ENCODE results near the gene SLC1A3. TPM values are rescaled to one million over a fixed set of nuclear protein-coding genes. Genes with fewer than 3 reads are reported as not detected.

SLC1A3 gene
- total RNA-seq, 1 donor from 2014 or later, result 4.0 TPM

- Mint-ChIP-seq H3K4me3 (ENCODE audit: unreplicated experiment) (no peak overlapping the region), H3K27ac (ENCODE audit: unreplicated experiment) (peak overlapping the region; percentile 86)
These were observed 12.7 kb downstream of the SLC1A3 start for GRCh38 chr5:36619012-36619635.

GRCh38 chr5:36621985-36622384 is 15.6 kb downstream of the SLC1A3 start:
- Mint-ChIP-seq H3K4me1 (ENCODE audit: unreplicated experiment) (peaks cover 20% of the 10 kb centered on the region), H3K27ac (ENCODE audit: unreplicated experiment) (no peak overlapping the region)
- TF ChIP-seq CTCF (IDR thresholded peaks at IDR 0.05; ENCODE audit: unreplicated experiment), result no peak

More at GRCh38 chr5:36619012-36619635, 12.7 kb downstream of the SLC1A3 start:
- DNase-seq (ENCODE audit: low spot score), result no peak
- Mint-ChIP-seq H3K27me3 (ENCODE audit: unreplicated experiment) (peaks cover 4% of the 10 kb centered on the region), H3K9me3 (ENCODE audit: unreplicated experiment) (no peaks in the 10 kb centered on the region), H3K4me1 (ENCODE audit: unreplicated experiment) (peaks cover 23% of the 10 kb centered on the region), H3K36me3 (ENCODE audit: low read depth, unreplicated experiment) (no peaks in the 10 kb centered on the region)
- no peak for TF ChIP-seq CTCF (IDR thresholded peaks at IDR 0.05; ENCODE audit: unreplicated experiment)

GRCh38 chr5:36623832-36624231 is 17.4 kb downstream of the SLC1A3 start:
- no peak for DNase-seq (ENCODE audit: low spot score)
- H3K36me3 Mint-ChIP-seq (ENCODE audit: low read depth, unreplicated experiment), result no peaks in the 10 kb centered on the region
- no peak overlapping the region for H3K4me3 Mint-ChIP-seq (ENCODE audit: unreplicated experiment)
- H3K4me1 Mint-ChIP-seq (ENCODE audit: unreplicated experiment), result peaks cover 13% of the 10 kb centered on the region
- no peaks in the 10 kb centered on the region for H3K9me3 Mint-ChIP-seq (ENCODE audit: unreplicated experiment)
- H3K27me3 Mint-ChIP-seq (ENCODE audit: unreplicated experiment), result peaks cover 2% of the 10 kb centered on the region
- no peak for TF ChIP-seq CTCF (IDR thresholded peaks at IDR 0.05; ENCODE audit: unreplicated experiment)
- no peak overlapping the region for H3K27ac Mint-ChIP-seq (ENCODE audit: unreplicated experiment)

More at GRCh38 chr5:36621985-36622384, 15.6 kb downstream of the SLC1A3 start:
- Mint-ChIP-seq H3K27me3 (ENCODE audit: unreplicated experiment) (peaks cover 2% of the 10 kb centered on the region), H3K9me3 (ENCODE audit: unreplicated experiment) (no peaks in the 10 kb centered on the region), H3K36me3 (ENCODE audit: low read depth, unreplicated experiment) (no peaks in the 10 kb centered on the region), H3K4me3 (ENCODE audit: unreplicated experiment) (no peak overlapping the region)
- DNase-seq (ENCODE audit: low spot score), result no peak

- Mint-ChIP-seq H3K9me3 (ENCODE audit: unreplicated experiment) (no peaks in the 10 kb centered on the region), H3K27ac (ENCODE audit: unreplicated experiment) (no peak overlapping the region), H3K36me3 (ENCODE audit: low read depth, unreplicated experiment) (no peaks in the 10 kb centered on the region), H3K4me3 (ENCODE audit: unreplicated experiment) (no peak overlapping the region), H3K4me1 (ENCODE audit: unreplicated experiment) (peaks cover 10% of the 10 kb centered on the region), H3K27me3 (ENCODE audit: unreplicated experiment) (no peaks in the 10 kb centered on the region)
- TF ChIP-seq CTCF (IDR thresholded peaks at IDR 0.05; ENCODE audit: unreplicated experiment), result no peak
- no peak for DNase-seq (ENCODE audit: low spot score)
These were observed 17.9 kb downstream of the SLC1A3 start for GRCh38 chr5:36624277-36624676.

- H3K4me3 Mint-ChIP-seq (ENCODE audit: unreplicated experiment), result no peak overlapping the region
- no peak for TF ChIP-seq CTCF (IDR thresholded peaks at IDR 0.05; ENCODE audit: unreplicated experiment)
- DNase-seq (ENCODE audit: low spot score), result no peak
- H3K9me3 Mint-ChIP-seq (ENCODE audit: unreplicated experiment), result no peaks in the 10 kb centered on the region
- H3K27me3 Mint-ChIP-seq (ENCODE audit: unreplicated experiment), result no peaks in the 10 kb centered on the region
- no peak overlapping the region for H3K27ac Mint-ChIP-seq (ENCODE audit: unreplicated experiment)
- no peaks in the 10 kb centered on the region for H3K36me3 Mint-ChIP-seq (ENCODE audit: low read depth, unreplicated experiment)
- H3K4me1 Mint-ChIP-seq (ENCODE audit: unreplicated experiment), result peaks cover 4% of the 10 kb centered on the region
These were observed 22.3 kb downstream of the SLC1A3 start for GRCh38 chr5:36628695-36629094.
